SHP77 treated with DMSO at 0.1 percent for 48 hours (cell line): ENCODE measurements around the gene ZNF300.
"Not testable (repeated sequence)": the region's sequence is repeated elsewhere in the genome, so short reads cannot be mapped to it uniquely, and the experiment has no call there.

Experiments used
- DNase-seq: peaks from one replicate; lab custom pipeline; 2025; lab: John Stamatoyannopoulos, UW

The ZNF300 gene

DNA sequence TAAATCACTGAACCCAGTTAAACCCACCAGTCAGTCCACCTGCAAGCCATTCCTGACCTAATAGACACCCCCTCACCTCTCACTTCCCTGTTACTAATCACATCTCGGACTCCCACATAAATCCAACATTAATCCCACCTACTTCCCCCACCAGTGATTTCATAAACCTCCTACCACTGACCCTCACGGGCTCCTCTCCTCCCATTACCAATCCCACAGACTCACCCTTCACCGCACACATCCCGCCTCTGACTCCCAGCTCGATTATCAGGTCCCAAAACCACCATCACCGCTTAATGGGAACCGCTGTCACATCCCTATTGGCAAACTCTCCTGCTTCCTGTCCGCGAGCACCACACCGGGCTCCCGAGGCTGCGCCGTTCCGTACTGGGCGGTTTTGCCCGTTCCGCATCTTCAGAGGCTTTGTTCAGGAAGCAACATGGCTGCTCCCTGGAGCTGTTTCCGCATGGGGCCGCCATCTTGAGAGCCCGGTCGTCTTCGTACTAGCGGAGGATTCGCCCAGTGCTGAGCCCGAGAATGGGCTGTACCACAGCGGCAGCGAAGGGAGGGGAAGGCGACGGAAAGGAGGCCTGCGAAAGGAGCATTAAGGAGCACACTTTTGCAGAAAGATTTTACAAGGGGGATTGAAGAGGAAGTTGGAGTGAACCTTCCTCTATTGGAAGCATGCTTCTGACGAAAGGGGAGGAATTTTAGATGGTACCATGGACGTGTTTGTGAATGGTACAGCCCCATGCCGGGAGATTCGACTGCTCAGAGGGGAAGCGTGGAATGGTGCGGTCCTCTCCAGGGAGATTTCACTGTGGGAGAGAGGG lies at the start of gene ZNF300:
Gene ZNF300, minus strand, starts transcription at position 502 of the 833 bp plus-strand sequence. CDS start 1,825 bp downstream, outside the sequence.
- DNase-seq: no peak

- DNase-seq: no peak
Measured at GRCh38 chr5:150948539-150948938, 43.8 kb upstream of the ZNF300 start.

GRCh38 chr5:150946351-150946905 lies 41.6 kb upstream of the ZNF300 start:
- DNase-seq: no peak

DNA sequence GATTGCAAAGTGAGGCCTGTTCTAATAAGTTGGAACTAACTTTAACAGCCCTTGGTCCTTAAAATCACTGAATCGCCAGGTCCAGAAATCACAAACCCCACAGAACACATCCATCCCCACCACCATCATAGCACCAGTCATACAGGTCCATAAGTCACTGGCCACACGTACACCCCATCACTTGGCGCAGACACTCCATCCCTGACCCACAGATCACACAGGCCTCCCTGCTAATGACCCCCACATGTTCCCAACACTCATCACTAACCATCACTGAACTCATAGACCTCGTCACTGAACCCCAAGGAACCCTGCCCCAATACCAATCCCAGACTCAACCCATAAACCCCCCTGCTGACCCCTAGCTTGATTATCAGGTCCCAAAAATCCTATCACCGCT lies 41.2 kb upstream of the ZNF300 start:
- DNase-seq: no peak

- DNase-seq: no peak
Measured at GRCh38 chr5:150945486-150945885, 40.7 kb upstream of the ZNF300 start.

DNA sequence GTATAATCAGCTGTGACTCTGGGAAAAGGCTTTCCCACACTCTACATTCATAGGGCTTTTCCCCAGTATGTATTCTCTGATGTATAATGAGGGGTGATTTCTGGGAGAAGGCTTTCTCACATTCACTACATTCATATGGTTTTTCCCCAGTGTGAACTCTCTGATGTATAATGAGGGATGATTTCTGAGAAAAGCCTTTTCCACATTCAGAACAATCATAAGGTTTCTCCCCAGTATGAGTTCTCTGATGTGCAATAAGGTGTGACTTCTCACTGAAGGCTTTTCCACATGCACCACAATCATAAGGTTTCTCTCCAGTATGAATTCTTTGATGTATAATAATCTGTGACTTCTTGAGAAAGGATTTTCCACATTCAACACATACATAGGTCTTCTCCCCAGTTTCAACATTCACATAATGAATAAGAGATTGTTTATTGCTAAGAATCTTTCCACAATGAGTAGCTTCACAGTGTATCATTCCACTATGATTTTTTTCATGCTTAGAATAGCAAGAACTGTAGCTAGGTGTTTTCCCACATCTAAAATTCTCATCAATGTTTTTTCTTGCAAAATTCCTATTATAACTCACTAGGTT lies 26.7 kb upstream of the ZNF300 start:
- DNase-seq: no peak

- no peak for DNase-seq
Measured at GRCh38 chr5:150918613-150919012, 13.8 kb upstream of the ZNF300 start.

DNA sequence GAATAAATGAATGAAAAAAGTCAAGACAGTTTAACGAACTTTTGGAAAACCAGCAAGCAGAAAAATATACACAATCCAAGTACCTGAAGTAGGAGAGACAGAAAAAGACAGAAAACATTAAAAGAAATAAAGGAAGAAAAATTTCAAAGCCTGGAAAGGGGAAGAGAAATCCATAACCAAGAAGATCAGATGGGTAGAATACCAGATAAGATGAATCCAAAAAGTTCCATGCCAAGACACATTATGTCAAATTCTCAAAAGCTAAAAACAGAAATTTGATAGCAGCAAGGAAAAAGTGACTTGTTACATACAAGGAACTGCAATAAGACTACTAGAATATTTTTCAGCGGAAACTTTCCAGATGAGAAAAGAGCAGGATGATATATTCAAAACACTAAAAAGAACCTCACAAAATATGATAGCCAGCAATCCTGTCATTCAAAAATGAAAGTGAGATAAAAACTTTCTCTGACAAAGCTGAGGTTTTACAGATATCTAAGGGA lies 7.6 kb upstream of the ZNF300 start:
- no peak for DNase-seq

DNA sequence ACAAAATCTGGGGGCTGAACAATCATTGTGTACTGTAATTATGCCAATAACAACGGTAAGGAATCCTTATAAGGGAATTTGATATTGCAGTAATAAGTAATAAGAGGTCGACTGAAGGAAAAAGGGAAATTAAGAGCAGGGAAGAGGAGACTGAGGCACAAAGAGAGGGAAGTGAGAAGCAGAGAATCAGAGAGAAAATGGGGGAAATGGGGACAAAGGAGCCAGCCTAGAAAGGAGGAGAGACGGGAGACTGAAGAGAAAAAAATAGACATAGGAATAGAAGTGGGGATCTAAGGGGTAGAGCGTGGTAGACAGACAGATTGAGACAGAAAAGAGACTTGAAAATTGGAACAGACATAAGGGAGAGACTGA lies 518 bp upstream of the ZNF300 start:
- DNase-seq: no peak

DNA sequence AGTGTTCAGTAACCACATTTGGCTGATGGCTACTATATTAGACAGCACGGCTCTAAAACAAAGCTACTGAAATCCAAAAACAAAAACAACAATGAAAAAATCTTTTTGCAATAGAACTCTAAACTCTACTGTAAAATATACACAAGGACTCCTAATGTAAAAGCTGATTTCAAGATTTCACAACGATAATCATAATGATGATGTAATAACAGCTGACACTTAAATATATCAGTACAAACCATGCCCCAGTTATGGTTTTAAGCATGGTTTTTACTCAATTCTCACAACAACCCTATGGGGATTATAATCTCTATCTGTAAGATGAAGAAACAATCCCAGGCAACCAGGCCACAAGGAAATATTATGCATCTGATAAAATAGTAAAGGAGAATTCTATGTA lies 3.3 kb downstream of the ZNF300 start:
- DNase-seq: no peak

DNA sequence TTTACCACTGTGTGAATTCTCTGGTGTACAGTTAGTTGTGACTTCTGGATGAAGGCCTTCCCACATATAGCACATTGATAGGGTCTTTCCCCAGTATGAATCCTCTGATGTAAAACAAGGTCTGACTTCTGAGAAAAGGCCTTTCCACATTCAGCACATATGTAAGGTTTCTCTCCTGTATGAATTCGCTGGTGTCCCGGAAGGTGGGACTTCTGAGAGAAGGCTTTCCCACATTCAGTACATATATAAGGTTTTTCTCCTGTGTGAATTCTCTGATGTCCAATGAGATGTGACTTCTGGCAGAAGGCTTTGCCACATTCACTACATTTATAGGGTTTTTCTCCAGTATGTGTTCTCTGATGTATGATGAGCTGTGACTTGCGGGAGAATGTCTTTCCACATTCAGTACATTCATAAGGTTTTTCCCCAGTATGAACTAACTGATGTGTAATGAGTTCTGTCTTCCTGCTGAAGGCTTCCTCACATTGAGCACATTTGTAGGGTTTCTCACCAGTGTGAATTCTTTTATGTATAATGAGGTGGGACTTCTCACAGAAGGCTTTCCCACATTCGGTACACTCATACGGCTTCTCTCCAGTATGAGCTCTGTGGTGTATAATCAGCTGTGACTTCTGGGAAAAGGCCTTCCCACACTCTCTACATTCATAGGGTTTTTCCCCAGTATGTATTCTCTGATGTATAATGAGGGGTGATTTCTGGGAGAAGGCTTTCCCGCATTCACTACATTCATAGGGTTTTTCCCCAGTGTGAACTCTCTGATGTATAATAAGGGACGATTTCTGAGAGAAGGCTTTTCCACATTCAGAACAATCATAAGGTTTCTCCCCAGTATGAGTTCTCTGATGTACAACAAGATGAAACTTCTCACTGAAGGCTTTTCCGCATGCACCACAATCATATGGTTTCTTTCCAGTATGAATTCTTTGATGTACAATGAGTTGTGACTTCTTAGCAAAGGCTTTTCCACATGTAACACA lies 9.1 kb downstream of the ZNF300 start:
- DNase-seq: no peak

GRCh38 chr5:150879358-150879757 lies 25.4 kb downstream of the ZNF300 start:
- DNase-seq: no peak

DNA sequence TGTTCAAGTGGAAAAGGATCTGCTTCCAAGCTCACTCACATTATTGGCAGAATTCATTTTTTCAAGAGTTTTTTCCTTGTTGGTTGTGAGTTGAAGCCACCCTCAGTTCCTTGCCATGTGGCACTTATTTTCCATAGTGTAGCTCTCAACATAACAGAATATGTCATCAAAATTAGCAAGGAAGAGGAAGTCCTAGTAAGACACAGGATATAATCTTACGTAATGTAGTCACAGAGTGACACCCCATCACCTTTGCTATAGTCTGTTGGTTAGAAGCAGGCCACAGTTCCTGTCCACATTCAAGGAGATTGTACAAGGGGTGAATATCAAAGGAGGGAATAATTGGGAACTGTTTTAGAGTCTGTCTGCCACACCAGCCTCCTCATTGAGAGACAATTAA lies 42.7 kb downstream of the ZNF300 start:
- DNase-seq: no peak

DNA sequence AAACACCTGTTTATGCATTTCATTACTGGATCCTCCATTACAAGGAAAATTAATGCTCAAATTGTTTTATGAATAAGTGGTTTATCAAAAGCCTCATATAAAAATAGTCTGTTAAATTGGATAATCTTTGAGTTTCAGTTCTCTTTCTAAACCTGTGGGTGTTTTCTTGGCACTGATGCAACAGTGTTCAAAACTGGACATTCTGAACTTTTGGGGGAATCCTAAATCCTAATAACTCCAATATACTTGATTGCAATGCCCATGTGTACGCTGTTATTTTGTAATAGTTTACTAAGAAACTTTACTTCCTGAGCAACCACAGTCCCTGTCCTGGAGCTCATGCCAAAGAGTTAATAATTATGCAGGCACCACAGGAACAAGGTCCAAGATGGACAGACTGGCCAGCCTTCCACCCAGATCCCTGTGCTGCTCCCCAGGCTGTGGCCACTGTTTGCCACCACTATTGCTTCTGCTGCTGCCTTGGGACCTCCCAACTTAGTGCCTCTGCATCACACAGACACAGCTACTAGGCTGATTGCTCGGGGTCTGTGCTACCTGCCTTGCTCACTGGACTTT lies 44.4 kb downstream of the ZNF300 start:
- DNase-seq: no peak

- DNase-seq: not testable (repeated sequence)
Measured at GRCh38 chr5:150856700-150857099, 48.1 kb downstream of the ZNF300 start.

DNA sequence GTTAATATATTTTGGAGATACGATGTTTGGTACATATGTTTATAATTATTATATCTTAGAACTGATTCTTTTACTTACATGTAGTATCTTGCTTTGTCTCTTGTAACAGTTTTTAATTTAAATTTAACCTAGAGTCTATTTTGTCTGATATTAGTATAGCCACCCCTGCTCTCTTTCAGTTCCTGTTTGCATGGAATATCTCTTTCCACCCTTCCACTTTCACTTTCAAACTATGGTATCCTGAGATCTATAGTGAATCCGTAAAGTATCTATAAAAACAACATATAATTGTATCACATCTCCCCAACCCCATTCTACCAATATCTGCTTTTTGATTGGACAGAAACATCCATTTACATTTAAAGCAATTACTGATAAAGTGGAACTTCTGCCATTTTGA lies 51.2 kb downstream of the ZNF300 start:
- no peak for DNase-seq

- DNase-seq: no peak
Measured at GRCh38 chr5:150851039-150851438, 53.7 kb downstream of the ZNF300 start.

GRCh38 chr5:150848271-150848670 lies 56.5 kb downstream of the ZNF300 start:
- DNase-seq: no peak

- no peak for DNase-seq
Measured at GRCh38 chr5:150847334-150847695, 57.5 kb downstream of the ZNF300 start.

DNA sequence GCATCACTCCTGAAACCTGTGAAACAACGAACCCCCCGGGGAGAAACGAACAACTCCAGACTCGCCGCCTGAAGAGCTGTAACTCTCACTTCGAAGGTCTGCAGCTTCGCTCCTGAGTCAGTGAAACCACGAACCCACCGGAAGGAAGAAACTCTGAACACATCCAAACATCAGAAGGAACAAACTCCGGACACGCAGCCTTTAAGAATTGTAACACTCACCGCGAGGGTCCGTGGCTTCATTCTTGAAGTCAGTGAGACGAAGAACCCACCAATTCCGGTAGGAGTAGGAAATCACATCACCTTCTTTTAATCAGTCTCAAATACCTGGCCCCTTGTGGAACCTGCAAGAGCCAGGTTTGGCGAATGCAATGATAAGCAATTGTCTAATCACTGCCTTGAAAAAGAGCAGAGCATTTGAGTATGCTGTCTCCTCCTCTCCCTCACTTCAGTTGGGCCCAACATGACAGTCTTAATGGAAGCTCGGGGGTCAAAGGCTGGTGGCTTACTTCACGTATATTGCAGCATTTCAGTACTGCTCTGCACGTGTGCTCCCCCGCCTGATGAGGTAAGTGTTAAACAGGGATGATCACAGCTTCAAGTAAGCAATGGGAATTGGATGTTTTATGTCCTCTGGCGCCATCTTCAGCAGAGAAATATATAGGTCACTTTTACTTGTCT lies 58.0 kb downstream of the ZNF300 start:
- DNase-seq: peak; percentile 70

DNA sequence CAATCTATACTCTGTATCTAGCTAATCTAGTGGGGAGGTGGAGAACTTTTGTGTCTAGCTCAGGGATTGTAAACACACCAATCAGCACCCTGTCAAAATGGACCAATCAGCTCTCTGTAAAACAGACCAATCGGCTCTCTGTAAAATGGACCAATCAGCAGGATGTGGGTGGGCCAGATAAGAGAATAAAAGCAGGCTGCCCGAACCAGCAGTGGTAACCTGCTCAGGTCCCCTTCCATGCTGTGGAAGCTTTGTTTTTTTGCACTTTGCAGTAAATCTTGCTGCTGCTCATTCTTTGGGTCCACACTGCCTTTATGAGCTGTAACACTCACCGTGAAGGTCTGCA lies 58.5 kb downstream of the ZNF300 start, which contains the start of gene IRGM:
Gene IRGM, plus strand, starts transcription at position 214 of the 346 bp plus-strand sequence. CDS start 1,603 bp downstream, outside the sequence.
- DNase-seq: not testable (repeated sequence)
